ENCODE results near the gene PLEKHD1. TPM values are rescaled to one million over a fixed set of nuclear protein-coding genes. Genes with fewer than 3 reads are reported as not detected.

Gene PLEKHD1
- total and polyA plus RNA-seq, 2 of the 8 experiments (the other 6 are each of a cell fraction or from before 2014, with no cell fraction given), result 0.24 to 0.48 TPM

DNA sequence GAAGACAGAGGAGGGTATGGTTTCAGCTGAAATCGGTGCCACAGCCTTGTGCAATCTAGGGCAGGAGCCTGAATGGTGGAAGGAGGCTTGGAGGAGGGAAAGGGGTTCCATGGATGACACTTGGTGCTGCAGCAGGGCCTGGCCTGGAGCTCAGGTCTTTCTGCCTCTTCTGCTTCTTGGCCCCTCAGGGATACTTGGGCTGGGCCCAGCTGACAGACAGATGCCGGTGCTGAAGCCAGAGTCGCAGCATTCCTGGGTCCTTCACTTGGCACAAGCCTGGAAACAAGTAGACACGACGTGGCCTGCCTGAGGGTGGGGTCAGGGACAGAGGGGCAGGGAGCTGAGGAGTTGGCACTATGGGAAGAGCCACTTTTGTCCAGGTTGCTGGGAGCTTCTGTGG, 4.4 kb upstream of the PLEKHD1 start:
- H2BK12ac ChIP-seq (ENCODE audit: low read depth, low read length), result no peak overlapping the region
- no peak overlapping the region for H4K91ac ChIP-seq (replicated peaks; ENCODE audit: insufficient read length, low read length)
- H4K5ac ChIP-seq (ENCODE audit: insufficient read length, low read depth, low read length), result no peak overlapping the region
- no peak for TF ChIP-seq NANOG (IDR thresholded peaks at IDR 0.05; ENCODE audit: insufficient read depth, low read depth, low read length, poor library complexity, severe bottlenecking)
- no peak for TF ChIP-seq SRF (IDR thresholded peaks at IDR 0.05; ENCODE audit: low read depth, low read length)
- no peak for TF ChIP-seq KDM4A (IDR thresholded peaks at IDR 0.05; ENCODE audit: low read depth, low read length, severe bottlenecking)
- TF ChIP-seq RAD21 (IDR thresholded peaks at IDR 0.05 in 1 of 2, conservative IDR thresholded peaks at IDR 0.05 in 1 of 2; ENCODE audit: low read depth in 2 of 2, low read length in 2 of 2), result no peak
- no peak for TF ChIP-seq FOSL1 (IDR thresholded peaks at IDR 0.05; ENCODE audit: insufficient read depth, low read depth, low read length)
- CTCF ChIA-PET (ENCODE audit: partially characterized antibody), result interaction anchor here (0.8 to 2.1 kb wide), 5 partner anchors 14 to 92 kb away, joined by 3 to 6 read pairs (median 3); no protein-coding TSS in a partner anchor
- no peak overlapping the region for H3K9ac ChIP-seq (replicated peaks in 1 of 4; ENCODE audit: extremely low read depth in 1 of 4, low read depth in 3 of 4, low read length in 3 of 4)
- H3K4me2 ChIP-seq (ENCODE audit: insufficient read depth in 1 of 2, low read depth in 2 of 2, low read length in 2 of 2), result no peak overlapping the region
- no peak overlapping the region for H3K56ac ChIP-seq (replicated peaks; ENCODE audit: insufficient read length, low read depth, low read length)
- peaks cover 17% of the 10 kb centered on the region for H3K23me2 ChIP-seq (ENCODE audit: low read depth, low read length)
- FAIRE-seq (no peak), DNase-seq (ENCODE audit: low read depth in 1 of 2, low spot score in 2 of 2) (no peak)
- H3K4ac ChIP-seq (replicated peaks; ENCODE audit: insufficient read length, low read depth, low read length), result no peak overlapping the region
- no peak overlapping the region for H2BK5ac ChIP-seq (ENCODE audit: low read depth, low read length)
- no peaks in the 10 kb centered on the region for H3K9me3 ChIP-seq (ENCODE audit: insufficient read depth in 2 of 2, low read depth in 1 of 2, low read length in 1 of 2)
- H3K23ac ChIP-seq (ENCODE audit: insufficient read length), result no peak overlapping the region
- no peak overlapping the region for H2BK120ac ChIP-seq (replicated peaks; ENCODE audit: low read depth, low read length)
- no peak overlapping the region for H3K18ac ChIP-seq (ENCODE audit: extremely low read depth, low read length)
- H4K20me1 ChIP-seq (replicated peaks in 1 of 2; ENCODE audit: control insufficient read depth in 1 of 2, insufficient read depth in 2 of 2, low read length in 2 of 2), result peaks cover 0 to 1% of the 10 kb centered on the region in 2 experiments
- no peak overlapping the region for H3K14ac ChIP-seq (ENCODE audit: insufficient read length)
- no peak overlapping the region for H3K27ac ChIP-seq (ENCODE audit: low read depth, low read length)
- H2BK15ac ChIP-seq (ENCODE audit: low read length), result no peak overlapping the region
- H2AK5ac ChIP-seq (ENCODE audit: low read depth, low read length), result no peak overlapping the region
- H3K79me2 ChIP-seq (ENCODE audit: control insufficient read depth in 1 of 2, insufficient read depth in 2 of 2, low read length in 2 of 2), result no peaks in the 10 kb centered on the region
- POLR2A ChIA-PET (ENCODE audit: partially characterized antibody), result interaction anchor here (1.3 kb wide), 1 partner anchor 8 kb away, joined by 3 read pairs; no protein-coding TSS in a partner anchor
- no peaks in the 10 kb centered on the region for H3K79me1 ChIP-seq (ENCODE audit: low read depth, low read length)
- 86% methylated on average over 5 of the region's 5 CpGs; no CpG with 5 or more reads in 1 of the 2 experiments for WGBS, 2 experiments (ENCODE audit: extremely low coverage in 1 of 2, insufficient coverage in 1 of 2, insufficient read length in 1 of 2, insufficient replicate concordance in 2 of 2, low coverage in 1 of 2, low lambda C conversion rate in 2 of 2, missing lambda C conversion rate in 1 of 2)
- peaks cover 18 to 33% (median 30%) of the 10 kb centered on the region in 4 experiments for H3K27me3 ChIP-seq (replicated peaks in 1 of 4; ENCODE audit: control insufficient read depth in 3 of 4, extremely low read depth in 1 of 4, insufficient read depth in 3 of 4, low read length in 3 of 4)
- H3K4me1 ChIP-seq (replicated peaks in 1 of 4; ENCODE audit: control insufficient read depth in 3 of 4, insufficient read depth in 4 of 4, low read length in 3 of 4), result peaks cover 0 to 5% (median 3%) of the 10 kb centered on the region in 4 experiments; a peak in 1 of 7 replicates
- no peak overlapping the region for H2AFZ ChIP-seq (ENCODE audit: low read length)
- H2BK20ac ChIP-seq (ENCODE audit: low read length), result no peak overlapping the region
- H4K8ac ChIP-seq (ENCODE audit: extremely low read depth, insufficient read depth, low read length), result no peak overlapping the region
- no peaks in the 10 kb centered on the region for H3K36me3 ChIP-seq (ENCODE audit: control insufficient read depth in 2 of 4, insufficient read depth in 4 of 4, low read length in 3 of 4)
- no peak overlapping the region for H3K4me3 ChIP-seq (ENCODE audit: extremely low read depth in 1 of 4, insufficient read depth in 2 of 4, low read depth in 3 of 4, low read length in 4 of 4)
